CD4-positive, alpha-beta T cell treated with Interleukin-4 for 4 hours (primary cell): Measurements from ENCODE around the gene PAFAH1B2.

Experiments used
- DNase-seq: peaks from one replicate; pipeline ENCODE4 v3.0.0-alpha.2; 2020

The PAFAH1B2 gene

DNA sequence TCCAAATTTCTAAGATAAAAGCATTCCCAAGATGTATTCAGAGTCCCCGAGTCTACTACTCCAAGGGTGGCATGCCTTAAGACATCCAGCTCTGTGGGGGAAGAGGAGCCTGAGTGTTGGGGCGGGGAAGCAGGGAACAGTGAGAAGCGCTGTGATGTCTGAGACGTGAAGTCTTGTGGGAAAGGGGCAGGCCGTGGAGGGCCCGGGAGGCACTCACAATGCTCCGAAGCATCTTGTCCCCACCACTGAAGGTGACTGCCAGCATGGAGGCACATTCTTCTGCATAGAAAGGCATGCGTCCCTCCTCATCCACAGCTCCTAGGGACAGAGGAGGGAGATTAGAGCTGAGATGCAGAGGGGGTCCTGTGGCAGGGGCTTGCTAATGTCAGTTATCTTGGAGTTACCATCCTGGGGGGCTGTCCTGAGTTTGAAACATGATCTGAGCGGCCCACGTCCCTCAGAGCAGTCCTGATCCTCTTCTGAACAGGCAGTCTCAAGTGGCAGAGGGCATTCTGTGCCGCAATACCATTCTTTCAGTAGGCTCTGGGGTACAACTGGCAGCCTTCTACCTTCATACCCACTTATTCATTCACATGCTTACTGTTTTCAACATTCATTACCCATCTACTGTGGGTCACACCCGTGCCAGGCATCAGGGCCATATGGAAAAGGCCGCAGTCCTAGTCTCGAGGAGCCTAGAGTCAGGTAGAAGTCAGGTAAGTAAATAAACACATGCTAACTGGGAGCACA is 79.1 kb downstream of the PAFAH1B2 start:
- DNase-seq = no peak

DNA sequence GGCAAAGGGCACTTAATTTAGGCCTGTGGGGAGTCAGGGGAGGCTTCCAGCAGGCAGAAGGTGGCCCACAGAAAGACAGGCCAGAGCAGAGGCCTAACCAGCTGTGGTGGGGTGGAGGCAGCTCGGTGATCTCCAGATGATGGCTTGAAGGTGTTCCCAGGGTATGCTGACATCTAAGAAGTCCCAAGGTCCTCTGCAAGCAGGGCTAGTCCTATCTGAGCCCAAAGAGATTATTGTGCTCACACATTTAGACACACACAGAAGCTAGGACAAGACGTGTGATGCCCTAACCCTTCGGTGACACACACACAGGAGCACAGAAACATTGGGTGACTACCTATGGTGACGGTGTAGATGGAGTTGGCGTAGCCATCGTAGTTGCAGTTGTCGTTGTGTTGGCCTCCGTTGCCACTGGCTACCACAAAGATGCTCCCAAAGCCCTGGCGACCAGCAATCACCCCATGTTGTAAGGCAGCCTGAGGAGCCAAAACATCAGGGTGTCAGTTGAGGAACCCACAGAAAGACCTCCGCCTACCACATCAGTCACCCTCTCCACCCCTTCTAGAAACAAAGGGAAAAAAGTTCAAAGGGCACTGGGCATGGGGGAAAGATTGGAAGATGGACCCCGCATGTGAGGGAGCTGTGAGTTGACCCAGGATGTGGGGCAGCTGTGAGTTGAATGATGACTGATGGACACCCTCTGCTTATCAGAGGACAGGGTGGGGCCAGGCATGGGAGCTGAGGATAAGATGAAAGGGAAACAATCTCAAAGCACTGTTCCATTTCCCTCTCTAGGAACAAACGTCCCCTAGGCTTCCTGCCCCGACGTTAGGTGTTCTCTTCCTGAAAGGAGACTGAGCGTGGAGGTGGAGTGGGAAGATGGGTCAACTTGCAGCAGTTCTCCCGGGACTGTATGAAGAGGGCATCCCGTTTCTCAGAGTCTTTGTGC is 79.9 kb downstream of the PAFAH1B2 start:
- DNase-seq = no peak

DNA sequence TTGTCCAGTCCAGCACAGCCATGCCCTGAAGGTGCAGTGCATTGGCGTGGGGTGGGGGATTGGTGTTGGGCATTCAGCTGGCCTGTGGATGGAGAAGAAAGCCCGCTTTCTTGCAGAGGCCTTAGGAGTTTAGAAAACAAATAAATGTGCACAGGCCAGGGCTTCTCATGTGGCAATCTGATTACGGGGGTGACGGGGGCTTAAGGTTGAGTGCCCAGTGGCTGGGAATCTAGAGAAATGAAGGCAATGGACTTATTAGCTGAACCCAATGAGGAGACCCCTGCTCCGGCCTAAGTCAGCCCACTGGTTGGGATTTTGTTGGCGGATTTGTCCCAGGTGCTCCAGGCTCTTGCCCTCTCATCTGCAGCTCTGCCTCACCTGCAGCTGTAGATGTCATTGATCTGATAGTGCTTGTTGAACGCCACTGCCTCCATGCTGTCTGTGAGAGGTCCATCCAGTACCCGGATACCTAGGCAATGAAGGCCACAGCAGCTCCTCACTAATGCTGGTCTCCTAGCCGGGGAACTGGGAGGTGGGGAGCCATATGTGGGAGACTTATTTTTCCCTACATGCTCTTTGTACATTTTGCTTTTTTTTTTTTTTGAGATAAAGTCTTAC is 81.6 kb downstream of the PAFAH1B2 start:
- no peak for DNase-seq
